ENCODE measurements around the gene VWC2L. TPM values are rescaled to one million over a fixed set of nuclear protein-coding genes. Genes with fewer than 3 reads are reported as not detected.

The VWC2L gene
- total RNA-seq, 1 experiment from 2014 or later: not detected

- DNase-seq (ENCODE audit: low spot score): no peak
- H3K9me3 Mint-ChIP-seq: no peaks in the 10 kb centered on the region
Measured at GRCh38 chr2:214481204-214481603, 70.3 kb downstream of the VWC2L start.

More at GRCh38 chr2:214481204-214481603, 70.3 kb downstream of the VWC2L start:
- CTCF ChIA-PET: no interaction called here
- no peaks in the 10 kb centered on the region for H3K36me3 Mint-ChIP-seq
- TF ChIP-seq IRF2 (CRISPR knock-in tag; IDR thresholded peaks at IDR 0.05; ENCODE audit: borderline replicate concordance, low read depth) (no peak), CDX4 (CRISPR knock-in tag; IDR thresholded peaks at IDR 0.05; ENCODE audit: borderline replicate concordance) (no peak), NR1H2 (CRISPR knock-in tag; IDR thresholded peaks at IDR 0.05) (no peak), ELF4 (CRISPR knock-in tag; IDR thresholded peaks at IDR 0.05; ENCODE audit: low read depth) (no peak), FOXJ3 (CRISPR knock-in tag; IDR thresholded peaks at IDR 0.05; ENCODE audit: borderline replicate concordance) (no peak), NR2C2 (CRISPR knock-in tag; IDR thresholded peaks at IDR 0.05) (no peak), IRF1 (CRISPR knock-in tag; IDR thresholded peaks at IDR 0.05) (no peak), PREB (CRISPR knock-in tag; IDR thresholded peaks at IDR 0.05; ENCODE audit: borderline replicate concordance) (no peak), ATF1 (CRISPR knock-in tag; IDR thresholded peaks at IDR 0.05) (no peak), MYBL2 (CRISPR knock-in tag; IDR thresholded peaks at IDR 0.05) (no peak), ZMAT4 (CRISPR knock-in tag; IDR thresholded peaks at IDR 0.05) (no peak), FOXK1 (CRISPR knock-in tag; IDR thresholded peaks at IDR 0.05) (no peak), ZNF671 (CRISPR knock-in tag; IDR thresholded peaks at IDR 0.05) (no peak), ZNF532 (CRISPR knock-in tag; IDR thresholded peaks at IDR 0.05; ENCODE audit: borderline replicate concordance) (no peak), NFATC4 (CRISPR knock-in tag; IDR thresholded peaks at IDR 0.05) (no peak), PRDM15 (CRISPR knock-in tag; IDR thresholded peaks at IDR 0.05) (no peak), ZNF317 (CRISPR knock-in tag; IDR thresholded peaks at IDR 0.05; ENCODE audit: borderline replicate concordance, low read depth) (no peak), E2F5 (CRISPR knock-in tag; IDR thresholded peaks at IDR 0.05) (no peak), ESRRA (CRISPR knock-in tag; IDR thresholded peaks at IDR 0.05; ENCODE audit: borderline replicate concordance) (no peak)
- POLR2A ChIA-PET: no interaction called here
- H3K4me1 Mint-ChIP-seq: peaks cover 4% of the 10 kb centered on the region
- H3K4me3 Mint-ChIP-seq: no peak overlapping the region
- no peaks in the 10 kb centered on the region for H3K27me3 Mint-ChIP-seq (ENCODE audit: low read depth)
- no peak for ATAC-seq
- H3K27ac Mint-ChIP-seq: no peak overlapping the region
